Cortex of kidney (tissue), 1 donor: ENCODE measurements around the gene MERTK.
"Not testable (repeated sequence)": the region's sequence is repeated elsewhere in the genome, so short reads cannot be mapped to it uniquely, and the experiment has no call there.

Experiments used
- DNase-seq: peaks from one replicate; lab custom pipeline; 2025; lab: John Stamatoyannopoulos, UW

The MERTK gene

DNA sequence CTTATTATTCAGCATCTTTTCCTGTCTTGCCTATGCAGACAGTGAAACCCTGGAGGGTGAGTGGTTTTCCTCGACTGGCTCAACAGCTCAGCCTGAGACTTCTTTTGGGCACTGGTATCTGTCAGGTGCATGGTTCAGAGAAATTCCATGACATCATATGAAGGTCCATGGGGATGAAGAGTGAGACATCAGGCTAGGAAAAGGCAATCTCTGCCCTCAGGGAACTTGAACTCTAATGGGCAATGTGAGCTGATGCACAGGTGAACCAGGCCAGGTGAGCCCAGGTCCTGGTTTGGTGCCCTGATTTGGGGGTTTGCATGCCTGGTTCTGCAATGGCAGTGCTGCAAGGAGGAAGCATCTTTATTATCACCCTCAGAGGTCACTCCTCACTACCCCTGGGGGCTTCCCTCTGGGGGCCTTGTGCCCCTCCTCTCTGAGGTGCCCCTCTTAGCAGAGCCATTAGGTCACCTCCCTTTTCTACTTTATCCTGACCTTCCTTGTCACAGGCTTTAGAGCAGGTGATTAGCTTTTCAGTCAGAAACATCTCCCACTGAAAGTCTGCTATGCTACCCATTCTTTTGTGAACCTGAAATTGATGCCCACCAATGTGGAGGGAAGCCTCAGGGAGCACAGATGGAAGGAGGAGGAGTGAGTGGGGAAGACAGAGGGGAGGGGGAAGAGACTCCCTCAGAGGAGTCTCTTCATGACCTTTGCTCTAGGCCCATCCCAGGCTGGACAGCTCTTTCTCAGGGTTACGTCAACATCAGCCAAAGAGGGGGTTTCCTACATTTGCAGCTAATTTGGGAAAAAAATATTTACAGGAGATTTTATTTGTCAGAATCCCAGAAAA lies 47.3 kb downstream of the MERTK start:
- DNase-seq: no peak

DNA sequence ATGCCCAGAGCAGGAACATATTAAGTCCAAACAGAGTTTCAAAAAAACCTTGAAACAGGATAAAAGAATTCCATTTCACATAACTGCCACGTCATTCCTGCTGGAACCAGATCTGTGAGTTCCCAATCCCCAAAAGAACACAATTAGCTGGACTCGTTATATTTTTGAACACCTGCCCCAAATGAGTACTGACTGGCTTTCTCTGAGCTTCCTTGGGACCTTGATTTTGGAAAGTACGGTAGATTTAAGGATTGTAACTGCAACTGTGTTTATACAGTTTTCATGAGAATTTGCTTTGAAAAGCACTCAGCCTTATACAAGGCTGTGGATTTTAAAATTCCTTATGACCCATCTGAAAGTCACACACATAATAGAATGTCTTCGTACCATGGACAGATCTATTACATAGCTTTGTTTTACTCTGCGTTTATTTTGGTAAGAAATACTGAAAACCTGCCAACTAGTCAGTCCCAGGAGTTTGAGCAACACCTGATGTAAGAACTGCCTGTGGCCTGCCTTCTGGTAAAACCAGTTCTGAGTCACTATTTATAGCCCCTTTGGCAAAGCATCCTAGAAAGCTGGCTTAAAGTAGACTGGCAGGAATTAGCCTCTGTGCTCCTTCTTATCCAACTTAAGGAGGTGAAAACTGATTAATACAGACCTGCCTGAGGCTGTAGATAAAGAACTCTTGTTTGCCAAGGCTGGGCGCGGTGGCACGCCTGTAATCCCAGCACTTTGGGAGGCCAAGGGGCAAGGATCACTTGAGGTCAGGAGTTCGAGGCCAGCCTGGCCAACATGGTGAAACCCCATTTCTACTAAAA lies 48.1 kb downstream of the MERTK start:
- DNase-seq: no peak

DNA sequence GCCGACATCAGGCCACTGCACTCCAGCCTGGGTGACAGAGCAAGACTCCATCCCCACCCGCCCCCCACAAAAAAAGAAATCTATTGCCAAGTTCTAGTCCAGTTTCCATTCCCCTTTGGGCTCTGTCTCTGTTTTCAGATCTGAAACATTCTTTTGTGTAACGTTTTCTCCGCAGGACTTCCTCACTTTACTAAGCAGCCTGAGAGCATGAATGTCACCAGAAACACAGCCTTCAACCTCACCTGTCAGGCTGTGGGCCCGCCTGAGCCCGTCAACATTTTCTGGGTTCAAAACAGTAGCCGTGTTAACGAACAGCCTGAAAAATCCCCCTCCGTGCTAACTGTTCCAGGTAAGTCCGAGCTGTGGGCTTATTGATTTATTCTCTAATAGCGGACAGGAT lies 48.8 kb downstream of the MERTK start:
- no peak for DNase-seq

DNA sequence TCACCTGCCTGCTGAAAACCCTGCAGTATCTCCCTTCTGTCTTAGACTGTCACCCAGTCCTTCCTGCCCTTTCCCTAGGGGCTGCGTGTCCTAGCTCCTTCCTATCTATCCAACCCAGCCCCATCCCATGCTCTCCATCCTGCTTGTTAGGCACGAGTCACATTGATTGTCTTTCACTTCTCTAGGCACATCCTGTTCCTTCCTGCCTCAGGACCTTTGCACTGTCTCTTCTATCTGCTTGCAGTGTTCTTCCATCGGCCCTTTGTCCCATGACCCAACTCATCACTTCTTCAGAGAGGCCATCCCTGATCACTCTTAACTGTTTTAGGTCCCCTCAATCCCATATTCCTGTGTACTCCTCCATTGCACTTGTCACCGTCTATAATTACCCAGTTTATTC lies 50.4 kb downstream of the MERTK start:
- DNase-seq: no peak

DNA sequence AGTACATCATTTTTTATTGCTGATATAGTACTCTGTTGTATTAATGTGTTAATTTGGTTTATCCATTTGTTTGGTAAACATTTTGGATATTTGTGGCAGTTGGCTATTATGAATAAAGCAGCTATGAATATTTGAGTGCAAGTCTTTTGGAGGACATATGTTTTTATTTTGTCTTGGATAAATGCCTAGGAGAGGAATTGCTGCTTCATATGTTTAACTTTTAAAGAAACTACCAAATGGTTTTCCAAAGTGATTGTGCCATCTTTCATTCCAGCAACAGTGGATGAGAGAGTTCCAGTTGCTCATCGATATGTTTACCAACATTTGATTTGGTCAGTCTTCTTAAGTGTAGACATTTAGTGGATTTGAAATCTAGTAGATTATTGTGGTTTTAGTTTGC lies 51.8 kb downstream of the MERTK start:
- DNase-seq: no peak

DNA sequence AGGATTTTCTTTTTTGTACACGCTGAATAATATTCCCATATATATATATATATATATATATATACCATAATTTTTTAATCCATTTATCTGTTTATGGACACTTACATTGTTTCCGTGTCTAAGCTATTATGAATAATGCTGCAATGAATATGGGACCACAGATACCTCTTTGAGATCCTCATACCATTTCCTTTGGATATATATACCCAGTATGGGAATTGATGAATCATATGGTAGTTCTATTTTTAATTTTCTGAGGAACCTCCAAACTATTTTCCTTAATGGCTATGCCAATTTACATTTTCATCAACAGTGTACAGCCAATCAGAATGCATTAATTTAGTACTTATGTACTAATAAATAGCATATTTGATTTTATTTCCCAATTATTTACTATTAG lies 53.1 kb downstream of the MERTK start:
- DNase-seq: no peak

DNA sequence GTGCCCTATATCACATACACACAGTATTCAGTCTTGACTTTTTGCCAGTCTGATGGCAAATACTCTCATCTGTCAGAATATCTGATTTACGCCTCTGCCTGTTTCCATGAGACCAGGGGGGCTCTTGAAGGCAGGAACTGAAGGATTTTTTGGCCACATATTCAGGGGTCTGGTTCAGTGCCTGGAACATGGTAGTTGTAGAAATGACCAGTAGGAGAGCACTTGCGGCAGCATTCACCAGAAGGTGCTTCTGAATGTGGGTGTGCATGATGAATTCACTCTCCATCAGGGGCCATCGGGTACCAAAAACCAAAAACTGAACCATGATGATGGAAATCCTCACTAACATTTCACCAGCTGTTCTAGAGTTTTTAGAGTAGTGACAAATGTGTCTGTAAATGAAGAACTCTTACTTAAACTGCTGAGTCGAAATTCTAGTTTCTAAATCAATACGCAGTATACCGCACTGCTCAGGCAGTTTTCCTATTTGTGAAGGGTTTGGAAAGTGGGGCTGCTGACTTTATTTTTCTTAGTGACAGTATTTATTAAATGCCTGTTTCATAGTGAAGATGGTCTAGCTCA lies 54.6 kb downstream of the MERTK start:
- DNase-seq: no peak

DNA sequence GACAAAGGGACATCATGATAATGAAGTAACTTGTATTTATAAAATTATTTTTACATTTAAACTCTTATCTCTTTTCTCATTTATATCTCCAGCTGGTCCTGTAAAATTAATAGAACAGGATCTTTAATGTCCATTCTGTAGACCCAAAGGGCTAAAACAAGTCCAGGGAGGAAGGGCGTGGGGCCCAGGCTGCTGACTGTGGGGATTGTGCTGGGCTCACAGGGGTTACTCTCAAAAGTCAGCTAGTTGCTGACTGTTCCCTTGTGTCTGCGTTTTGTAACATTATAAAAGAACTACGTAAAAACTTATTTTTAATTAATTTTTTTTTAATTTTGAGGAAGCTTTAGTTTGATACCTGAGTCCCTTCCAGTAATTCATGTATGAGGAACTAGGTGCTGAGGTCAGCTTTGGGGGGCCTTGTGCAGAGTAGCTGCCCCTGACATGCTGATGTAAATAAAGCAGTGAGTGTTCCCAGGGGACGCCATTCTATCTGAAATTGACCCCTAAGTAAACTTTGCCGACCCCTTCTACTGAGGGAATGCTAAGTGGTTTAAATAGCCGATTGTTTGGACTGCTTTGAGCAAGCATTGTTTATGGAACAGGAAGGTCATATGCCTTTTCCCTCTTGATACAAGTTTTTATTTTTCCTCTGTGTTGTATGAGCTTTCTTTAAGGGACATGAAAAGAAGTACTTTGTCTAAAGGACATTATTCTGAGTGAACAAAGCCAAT lies 56.4 kb downstream of the MERTK start:
- no peak for DNase-seq

DNA sequence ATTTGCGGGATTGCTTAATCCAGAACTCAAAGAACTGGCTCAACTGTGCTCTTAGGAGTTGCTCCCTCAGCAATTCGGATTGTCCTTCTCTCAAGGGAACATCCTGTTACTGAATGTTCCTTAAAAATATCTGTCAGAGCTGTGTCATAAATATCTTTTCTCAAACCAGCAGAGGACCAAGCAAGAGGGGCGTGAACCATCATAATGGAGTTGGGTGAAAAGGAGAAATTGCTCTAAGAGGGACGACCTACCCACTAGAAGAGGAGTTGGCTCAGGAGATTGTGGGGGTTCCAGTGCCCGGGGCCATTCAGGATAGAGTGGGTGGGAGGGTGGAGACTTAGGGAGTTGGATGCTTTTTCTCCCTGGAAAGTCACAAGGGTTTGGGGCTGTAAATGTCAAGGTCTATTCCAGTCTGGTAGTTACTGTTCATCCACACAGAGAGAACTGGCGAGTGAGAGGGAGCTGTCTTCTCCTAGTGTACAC lies 59.5 kb downstream of the MERTK start:
- DNase-seq: no peak

DNA sequence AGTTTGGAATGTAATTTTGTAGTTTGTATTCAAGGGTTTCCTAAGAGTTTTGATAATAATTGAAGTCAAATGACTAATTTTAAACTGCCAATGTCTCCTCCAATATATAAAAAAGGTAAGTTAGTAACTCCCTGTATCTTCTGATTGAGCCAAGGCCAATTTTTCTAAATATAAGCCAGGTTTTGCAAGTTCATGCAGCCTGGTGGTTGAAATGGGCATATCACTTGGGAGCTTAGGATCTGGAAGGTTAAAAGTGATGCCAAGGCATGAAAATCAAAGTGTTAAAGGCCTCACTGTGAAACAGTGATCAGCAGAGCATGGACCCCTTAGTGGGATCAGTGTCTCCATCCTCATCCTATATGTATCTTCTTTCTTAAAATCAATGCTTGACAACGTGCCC lies 60.5 kb downstream of the MERTK start:
- DNase-seq: no peak

DNA sequence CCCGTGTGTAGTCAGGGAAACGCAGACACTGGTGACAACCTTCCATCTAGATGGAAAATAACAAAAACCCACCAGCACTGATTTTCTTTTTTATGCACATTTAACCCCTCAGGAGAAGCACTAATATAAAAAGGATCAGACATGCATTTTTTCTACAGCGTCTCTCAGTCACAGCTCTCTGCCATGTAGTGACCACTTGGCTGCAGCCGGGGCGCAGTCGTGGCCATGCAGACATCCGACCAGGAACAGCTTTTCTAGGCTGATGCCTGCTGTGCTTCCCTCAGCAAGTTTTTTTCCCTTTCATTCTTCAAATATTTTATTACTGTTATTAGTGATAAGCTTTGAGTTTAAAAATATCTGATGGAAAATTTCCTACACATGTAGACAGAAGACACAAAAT lies 63.3 kb downstream of the MERTK start:
- no peak for DNase-seq

DNA sequence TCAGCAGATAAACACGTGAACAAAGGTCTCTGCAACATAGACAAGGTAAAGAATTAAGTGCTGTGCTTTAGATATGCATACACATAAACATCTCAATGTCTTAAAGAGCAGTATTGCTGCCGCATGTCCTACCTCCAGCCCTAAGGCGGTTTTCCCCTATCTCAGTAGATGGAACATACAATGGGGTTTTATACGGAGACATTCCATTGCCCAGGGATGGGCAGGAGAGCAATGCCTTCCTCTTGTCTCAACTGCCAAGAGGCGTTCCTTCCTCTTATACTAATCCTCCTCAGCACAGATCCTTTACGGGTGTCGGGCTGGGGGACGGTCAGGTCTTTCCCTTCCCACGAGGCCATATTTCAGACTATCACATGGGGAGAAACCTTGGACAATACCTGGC lies 64.7 kb downstream of the MERTK start:
- DNase-seq: not testable (repeated sequence)

DNA sequence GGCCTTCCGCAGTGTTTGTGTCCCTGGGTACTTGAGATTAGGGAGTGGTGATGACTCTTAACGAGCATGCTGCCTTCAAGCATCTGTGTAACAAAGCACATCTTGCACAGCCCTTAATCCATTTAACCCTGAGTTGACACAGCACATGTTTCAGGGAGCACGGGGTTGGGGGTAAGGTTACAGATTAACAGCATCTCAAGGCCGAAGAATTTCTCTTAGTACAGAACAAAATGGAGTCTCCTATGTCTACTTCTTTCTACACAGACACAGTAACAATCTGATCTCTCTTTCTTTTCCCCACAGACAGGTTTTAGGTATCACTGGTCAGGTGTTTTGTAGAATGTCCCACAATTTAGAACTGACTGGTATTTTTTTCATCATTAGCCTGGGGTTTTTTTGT lies 65.1 kb downstream of the MERTK start:
- DNase-seq: not testable (repeated sequence)

DNA sequence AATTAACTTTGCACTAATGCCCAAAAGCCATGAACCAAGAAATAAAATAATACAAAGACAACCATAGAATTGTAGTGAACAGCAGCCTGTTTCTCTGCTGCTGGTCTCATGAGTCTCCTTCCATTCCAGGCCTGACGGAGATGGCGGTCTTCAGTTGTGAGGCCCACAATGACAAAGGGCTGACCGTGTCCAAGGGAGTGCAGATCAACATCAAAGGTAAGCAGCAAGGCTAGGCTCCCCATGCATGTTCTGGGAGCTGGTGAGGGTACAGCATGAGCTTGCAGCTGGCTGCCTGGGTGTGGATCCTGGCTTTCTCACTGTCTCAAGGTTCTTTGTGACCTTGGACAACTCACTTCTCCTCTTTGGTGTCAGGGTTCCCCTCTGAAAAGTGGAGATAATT lies 66.7 kb downstream of the MERTK start:
- DNase-seq: no peak

DNA sequence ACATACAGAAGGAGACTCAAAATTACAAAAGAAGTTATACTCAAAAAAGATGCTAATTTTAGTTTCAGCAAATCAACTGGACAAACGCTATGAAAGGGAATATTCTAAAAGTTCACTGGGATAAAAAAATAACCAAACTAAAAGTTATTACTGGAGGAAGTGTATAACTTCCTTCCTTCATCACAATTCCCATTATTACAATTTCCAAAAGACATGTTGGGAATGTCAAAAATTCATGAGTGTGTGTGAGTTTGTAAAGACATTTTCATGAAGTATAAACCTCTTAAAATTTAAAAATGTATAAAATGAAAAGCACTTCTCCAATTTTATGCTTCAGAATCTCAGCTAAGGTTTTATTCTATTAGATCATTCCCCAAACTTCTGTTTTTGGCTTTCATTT lies 67.8 kb downstream of the MERTK start:
- DNase-seq: no peak

DNA sequence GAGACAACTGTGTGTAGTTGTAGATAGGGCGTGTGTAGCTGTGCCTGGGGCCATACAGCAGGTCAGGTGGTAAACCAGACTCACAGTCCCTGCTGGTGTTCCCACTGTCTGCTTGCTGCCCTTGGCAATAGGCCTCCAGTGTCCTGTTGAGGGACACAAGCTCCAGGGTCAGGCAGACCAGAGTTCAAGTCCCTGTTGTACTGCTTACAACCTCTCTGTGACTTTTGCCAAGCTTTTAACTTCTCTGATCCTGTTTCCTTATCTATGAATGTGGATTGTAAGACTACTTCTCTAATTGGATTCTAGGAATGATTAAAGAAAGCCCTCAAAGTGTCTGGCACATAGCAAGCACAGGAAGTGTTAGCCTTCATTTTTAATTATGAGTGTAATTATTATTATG lies 68.6 kb downstream of the MERTK start:
- no peak for DNase-seq

DNA sequence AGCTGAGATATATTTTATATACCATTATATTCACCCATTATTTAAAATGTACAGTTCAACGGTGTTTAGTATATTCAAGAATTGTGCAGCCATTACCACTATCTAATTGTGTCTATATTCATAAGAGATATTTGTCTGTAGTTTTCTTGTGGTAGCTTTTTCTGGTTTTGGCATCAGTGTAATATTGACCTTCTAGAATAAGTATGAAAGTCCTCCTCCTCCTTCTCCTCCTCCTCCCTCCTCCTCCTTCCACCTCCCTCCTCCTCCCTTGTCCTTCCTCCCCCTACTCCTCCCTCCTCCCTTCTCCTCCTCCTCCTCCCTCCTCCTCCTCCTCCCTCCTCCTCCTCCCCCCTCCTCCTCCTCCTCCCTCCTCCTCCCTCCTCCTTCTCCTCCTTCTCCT lies 72.0 kb downstream of the MERTK start:
- no peak for DNase-seq

DNA sequence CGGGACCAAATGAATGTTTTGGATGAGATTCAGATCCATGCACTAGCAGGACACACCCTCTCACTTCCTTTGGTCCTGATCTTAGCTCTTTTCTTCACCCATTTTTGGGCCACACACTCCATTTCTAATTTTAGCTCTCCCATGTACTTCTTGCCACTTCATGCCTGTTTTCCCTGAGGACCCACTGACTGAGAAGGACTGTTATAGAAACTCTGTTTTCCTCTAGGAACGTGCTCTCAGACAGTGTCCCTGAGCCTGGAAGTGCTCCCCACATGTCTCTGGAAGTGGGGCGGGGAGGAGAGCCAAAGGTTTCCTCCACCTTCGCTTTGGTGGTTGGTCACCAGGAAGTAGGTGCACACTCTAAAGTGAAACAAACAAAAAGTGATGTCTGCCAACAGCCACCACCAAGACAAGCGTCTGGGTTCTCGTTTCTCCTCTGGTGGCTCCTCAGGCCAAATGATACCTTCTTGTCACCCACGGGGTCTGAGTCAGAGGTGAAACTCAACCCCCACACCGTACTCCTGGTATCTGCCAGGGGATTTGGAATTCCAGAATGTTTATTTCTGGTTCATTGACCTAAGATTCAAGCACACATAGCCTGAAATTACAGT lies 74.7 kb downstream of the MERTK start:
- no peak for DNase-seq

DNA sequence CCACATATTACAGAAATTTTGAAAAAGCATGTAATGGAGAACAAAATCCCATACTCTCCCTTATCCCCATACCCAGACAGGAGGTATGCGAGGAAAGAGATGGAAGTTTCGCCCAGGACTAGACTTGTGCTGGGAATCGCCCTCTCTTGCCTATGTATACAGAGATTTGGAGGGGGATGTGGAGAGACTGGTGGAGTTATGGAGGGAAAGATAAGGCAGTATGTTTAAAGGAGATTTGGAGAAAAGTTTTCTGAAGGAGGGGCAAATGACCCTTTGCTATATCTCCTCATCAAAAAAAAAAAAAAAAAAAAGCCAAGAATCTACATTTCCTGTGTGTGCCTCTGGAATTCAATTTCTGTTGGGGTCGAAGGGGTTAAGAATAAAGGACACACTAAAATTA lies 75.3 kb downstream of the MERTK start:
- DNase-seq: no peak

DNA sequence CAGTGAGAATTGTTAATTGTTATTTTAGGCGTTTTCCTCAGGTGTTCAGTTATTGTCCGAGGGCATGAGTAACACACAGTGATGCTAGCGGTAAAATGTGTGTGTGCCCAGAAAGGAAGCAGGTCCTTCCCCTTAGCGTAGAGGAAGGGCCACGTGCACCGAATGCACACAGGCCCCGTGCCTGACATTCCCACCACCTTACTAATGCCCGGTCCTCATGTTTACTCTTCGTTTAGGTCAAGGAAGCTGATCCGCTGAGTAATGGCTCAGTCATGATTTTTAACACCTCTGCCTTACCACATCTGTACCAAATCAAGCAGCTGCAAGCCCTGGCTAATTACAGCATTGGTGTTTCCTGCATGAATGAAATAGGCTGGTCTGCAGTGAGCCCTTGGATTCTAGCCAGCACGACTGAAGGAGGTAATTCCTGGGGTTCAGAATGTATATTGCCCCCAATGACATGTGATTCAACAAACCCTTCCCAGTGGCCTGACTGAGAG lies 76.7 kb downstream of the MERTK start:
- no peak for DNase-seq

DNA sequence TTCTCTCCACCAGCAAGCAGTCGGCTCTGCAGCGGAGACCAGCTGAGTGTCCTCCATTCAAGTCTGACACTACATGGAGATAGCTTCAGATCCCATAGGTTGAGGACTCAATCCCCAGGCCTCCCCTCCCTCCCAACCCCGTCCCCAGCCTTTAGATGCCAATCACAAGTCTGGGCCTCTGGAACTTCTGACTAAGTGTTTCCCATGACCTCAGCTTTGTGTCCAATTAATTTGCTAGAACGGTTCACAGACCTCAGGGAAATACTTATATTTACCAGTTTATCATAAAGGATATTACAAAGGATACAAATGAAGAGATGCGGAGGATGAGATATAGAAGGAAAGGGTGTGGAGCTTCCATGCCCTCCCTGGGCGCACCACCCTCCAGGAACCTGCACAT lies 77.4 kb downstream of the MERTK start:
- no peak for DNase-seq

DNA sequence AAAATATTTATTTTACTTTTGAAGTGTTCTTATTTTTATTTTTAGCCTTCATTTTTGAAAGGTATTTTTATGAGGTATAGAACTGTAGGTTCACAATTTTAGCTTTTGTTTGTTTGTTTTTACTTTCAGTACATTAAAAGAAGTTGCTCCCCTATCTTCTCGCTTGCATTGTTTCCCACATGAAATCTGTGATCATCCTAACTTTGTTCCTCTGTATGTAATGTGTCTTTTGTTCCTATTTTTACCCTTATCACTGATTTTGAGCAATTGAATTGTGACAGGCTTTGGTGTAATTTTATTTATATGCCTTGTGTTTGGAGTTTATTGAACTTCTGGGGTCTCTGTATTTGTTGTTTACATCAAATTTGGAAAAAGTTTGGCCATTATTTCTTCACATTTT lies 78.8 kb downstream of the MERTK start:
- no peak for DNase-seq
